ENCODE data around the gene PIN1. TPM values are rescaled to one million over a fixed set of nuclear protein-coding genes. Genes with fewer than 3 reads are reported as not detected.

Gene PIN1
- total RNA-seq, 2 donors from 2014 or later, result 75.7 to 100 TPM

Other genes with a start within 250 kb of the PIN1 start
- gene ZNF561, start 214.1 kb upstream of the PIN1 start, total RNA-seq, result 10 to 100 TPM; 28.6 to 49.1 TPM
- gene ZNF562, start 160.2 kb upstream of the PIN1 start, total RNA-seq, result 10 to 100 TPM; 24.2 to 73.4 TPM
- 1 to 10 TPM; 5.2 to 5.8 TPM for gene ZNF846, start 66.6 kb upstream of the PIN1 start, total RNA-seq
- gene FBXL12, start 16.2 kb upstream of the PIN1 start, total RNA-seq, result 10 to 100 TPM; 30.7 to 36.0 TPM
- gene UBL5, start 7.4 kb upstream of the PIN1 start, total RNA-seq, result 100 to 1,000 TPM; 268 to 366 TPM
- 1 to 10 TPM; 1.7 to 5.0 TPM for gene OLFM2, start 101.2 kb downstream of the PIN1 start, total RNA-seq
- gene COL5A3, start 175.2 kb downstream of the PIN1 start, total RNA-seq, result under 1 TPM; 0.12 to 0.87 TPM
- gene RDH8, start 178.2 kb downstream of the PIN1 start, total RNA-seq, result not detected